ENCODE results near the gene FHIT. TPM values are rescaled to one million over a fixed set of nuclear protein-coding genes. Genes with fewer than 3 reads are reported as not detected.

Gene FHIT
- total RNA-seq, 4 donors from 2014 or later: 1.6 to 12.9 (median 7.8) TPM

DNA sequence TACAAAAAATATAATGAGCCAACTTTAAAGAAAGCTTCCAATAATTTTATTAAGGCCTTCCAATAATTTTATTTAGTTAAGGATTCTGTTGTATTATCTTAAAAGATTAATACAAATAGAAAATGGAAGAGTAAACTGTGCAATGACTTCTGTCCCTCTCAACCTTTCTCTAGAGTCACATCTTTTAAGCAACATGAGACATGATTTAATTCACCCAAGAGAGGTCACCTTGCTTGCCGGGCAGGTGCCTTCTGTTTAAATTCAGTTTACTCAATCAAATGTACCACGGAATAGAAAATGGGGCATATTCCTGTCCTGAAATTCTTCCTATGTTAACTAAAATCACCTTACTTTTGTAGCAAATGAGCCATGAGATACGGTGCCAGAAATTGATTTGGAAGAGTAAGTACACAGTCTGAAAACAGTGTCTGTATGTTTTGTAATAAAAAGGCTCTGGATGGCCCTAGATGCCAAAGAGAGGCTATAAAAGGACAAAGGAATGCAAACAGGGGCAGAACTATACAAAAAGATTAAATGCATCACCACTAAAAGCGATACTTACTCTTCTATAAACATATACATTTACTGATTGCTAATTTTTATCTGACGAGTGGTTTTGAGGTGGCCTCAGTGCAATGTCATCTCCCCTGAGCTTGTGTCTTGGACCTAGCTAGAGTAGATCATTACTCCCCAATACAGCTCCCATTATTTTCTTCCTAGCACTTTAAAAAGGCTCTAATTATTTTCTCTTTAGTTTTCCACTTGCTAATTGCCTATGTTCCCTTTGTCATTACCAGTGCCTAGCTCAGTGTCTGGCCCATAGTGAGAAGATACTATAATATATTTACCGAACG lies 134.0 kb downstream of the FHIT start:
- peaks cover 0 to 10% (median 0%) of the 10 kb centered on the region in 4 donors for H3K9me3 ChIP-seq
- H3K27me3 ChIP-seq: no peaks in the 10 kb centered on the region
- no peaks in the 10 kb centered on the region for H3K4me1 ChIP-seq
- no peak overlapping the region for H3K27ac ChIP-seq
- TF ChIP-seq EP300 (IDR thresholded peaks at IDR 0.05) (no peak), POLR2A (IDR thresholded peaks at IDR 0.05) (no peak)
- TF ChIP-seq, protein P1, sequence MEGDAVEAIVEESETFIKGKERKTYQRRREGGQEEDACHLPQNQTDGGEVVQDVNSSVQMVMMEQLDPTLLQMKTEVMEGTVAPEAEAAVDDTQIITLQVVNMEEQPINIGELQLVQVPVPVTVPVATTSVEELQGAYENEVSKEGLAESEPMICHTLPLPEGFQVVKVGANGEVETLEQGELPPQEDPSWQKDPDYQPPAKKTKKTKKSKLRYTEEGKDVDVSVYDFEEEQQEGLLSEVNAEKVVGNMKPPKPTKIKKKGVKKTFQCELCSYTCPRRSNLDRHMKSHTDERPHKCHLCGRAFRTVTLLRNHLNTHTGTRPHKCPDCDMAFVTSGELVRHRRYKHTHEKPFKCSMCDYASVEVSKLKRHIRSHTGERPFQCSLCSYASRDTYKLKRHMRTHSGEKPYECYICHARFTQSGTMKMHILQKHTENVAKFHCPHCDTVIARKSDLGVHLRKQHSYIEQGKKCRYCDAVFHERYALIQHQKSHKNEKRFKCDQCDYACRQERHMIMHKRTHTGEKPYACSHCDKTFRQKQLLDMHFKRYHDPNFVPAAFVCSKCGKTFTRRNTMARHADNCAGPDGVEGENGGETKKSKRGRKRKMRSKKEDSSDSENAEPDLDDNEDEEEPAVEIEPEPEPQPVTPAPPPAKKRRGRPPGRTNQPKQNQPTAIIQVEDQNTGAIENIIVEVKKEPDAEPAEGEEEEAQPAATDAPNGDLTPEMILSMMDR (IDR thresholded peaks at IDR 0.05): no peak
- 67 to 68% methylated on average over 7 of the region's 7 CpGs for WGBS, 2 donors
- no peak for DNase-seq (ENCODE audit: low spot score in 2 of 2)
- no peaks in the 10 kb centered on the region for H3K36me3 ChIP-seq
- no peak overlapping the region for H3K4me3 ChIP-seq

DNA sequence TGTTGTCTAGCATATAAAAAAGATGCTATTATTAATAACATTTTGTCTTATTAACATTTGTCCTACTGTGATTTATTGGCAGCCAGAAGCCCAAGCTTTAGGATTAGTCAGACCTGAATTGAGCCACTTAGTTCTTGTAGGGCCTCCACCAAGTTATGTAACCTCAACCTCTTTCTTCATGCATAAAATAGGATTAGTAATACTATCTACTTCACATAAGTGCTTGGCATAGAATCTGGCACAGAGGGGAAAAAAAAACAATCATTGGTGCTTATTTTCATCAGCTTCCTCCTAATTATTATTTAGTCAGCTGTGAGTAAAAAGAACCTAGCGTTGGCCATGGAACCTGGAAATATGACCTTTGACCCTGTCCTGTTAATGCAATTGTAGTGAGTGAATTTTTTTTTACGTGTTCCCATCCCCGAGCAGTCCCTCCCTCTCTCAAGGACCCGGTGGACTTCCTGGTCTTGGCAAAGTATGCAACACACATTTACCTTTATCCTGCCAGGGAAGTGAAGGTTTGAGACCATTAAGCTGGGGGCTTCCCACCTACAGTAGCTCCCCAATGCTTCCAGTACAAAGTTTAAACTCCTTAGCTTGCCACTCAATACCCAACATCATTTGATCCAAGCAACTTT lies 136.8 kb downstream of the FHIT start:
- no peak for DNase-seq (ENCODE audit: low spot score in 2 of 2)
- Histone ChIP-seq H3K9me3 (no peaks in the 10 kb centered on the region), H3K4me3 (no peak overlapping the region), H3K27ac (no peak overlapping the region), H3K27me3 (no peaks in the 10 kb centered on the region), H3K36me3 (no peaks in the 10 kb centered on the region), H3K4me1 (no peaks in the 10 kb centered on the region)
- TF ChIP-seq EP300 (IDR thresholded peaks at IDR 0.05) (no peak), POLR2A (IDR thresholded peaks at IDR 0.05) (no peak)
- TF ChIP-seq, protein P1 (IDR thresholded peaks at IDR 0.05): no peak
- WGBS, 2 donors: 66 to 77% methylated on average over 4 of the region's 4 CpGs

DNA sequence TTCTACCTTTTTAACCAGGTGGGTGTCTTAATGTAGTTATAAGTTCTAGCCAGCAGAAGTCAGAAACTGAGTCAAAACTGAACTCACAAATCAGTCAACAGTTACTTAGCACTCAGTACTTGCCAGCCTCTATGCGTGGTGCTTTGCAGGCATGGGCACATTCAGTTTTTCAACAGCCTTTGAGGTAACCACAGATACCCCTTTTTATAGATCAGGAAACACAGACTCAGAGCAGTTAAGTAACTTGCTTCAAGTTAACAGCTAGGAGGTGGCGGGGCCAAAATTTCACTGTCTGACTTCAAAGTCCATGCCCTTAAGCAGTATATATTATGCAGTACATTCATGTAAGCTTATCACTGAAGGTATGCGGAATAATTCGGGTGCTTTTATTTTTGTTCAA lies 139.4 kb downstream of the FHIT start:
- no peaks in the 10 kb centered on the region for H3K27me3 ChIP-seq
- no peaks in the 10 kb centered on the region for H3K36me3 ChIP-seq
- DNase-seq (ENCODE audit: low spot score in 2 of 2): no peak
- no peaks in the 10 kb centered on the region for H3K4me1 ChIP-seq
- no peak overlapping the region for H3K27ac ChIP-seq
- TF ChIP-seq, protein P1 (IDR thresholded peaks at IDR 0.05): no peak
- WGBS, 2 donors: 87 to 88% methylated on average over 4 of the region's 4 CpGs
- H3K9me3 ChIP-seq: no peaks in the 10 kb centered on the region
- H3K4me3 ChIP-seq: no peak overlapping the region

DNA sequence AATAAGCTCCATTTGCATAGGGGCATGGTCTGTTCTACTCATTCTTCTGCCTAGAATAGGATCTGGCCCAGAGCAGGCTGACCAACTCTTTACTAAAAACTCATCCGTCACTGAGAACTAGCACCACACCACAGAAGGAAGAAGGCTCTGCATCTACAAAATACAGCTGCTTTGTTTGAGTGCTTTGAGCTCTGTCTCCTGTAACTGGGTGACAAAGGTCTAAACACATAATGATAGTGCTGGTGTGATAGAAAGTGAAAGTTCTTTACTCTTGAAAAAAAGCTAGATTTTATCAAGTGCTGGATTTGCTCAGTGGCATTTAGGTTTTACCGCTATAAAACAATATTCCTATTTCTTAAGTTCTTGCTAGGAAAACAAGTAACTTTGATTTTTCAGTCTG lies 140.7 kb downstream of the FHIT start:
- 96 to 98% methylated on average over 2 of the region's 2 CpGs for WGBS, 2 donors
- H3K36me3 ChIP-seq: no peaks in the 10 kb centered on the region
- no peak overlapping the region for H3K4me3 ChIP-seq
- H3K4me1 ChIP-seq: no peaks in the 10 kb centered on the region
- H3K27me3 ChIP-seq: no peaks in the 10 kb centered on the region
- H3K27ac ChIP-seq: no peak overlapping the region
- no peaks in the 10 kb centered on the region for H3K9me3 ChIP-seq
- TF ChIP-seq POLR2A (IDR thresholded peaks at IDR 0.05) (no peak), EP300 (IDR thresholded peaks at IDR 0.05) (no peak)
- TF ChIP-seq, protein P1 (IDR thresholded peaks at IDR 0.05): no peak
- DNase-seq (ENCODE audit: low spot score in 2 of 2): no peak
